Fibroblast of the aortic adventitia (primary cell): ENCODE measurements around the gene FGD1. TPM values are rescaled to one million over a fixed set of nuclear protein-coding genes. Genes with fewer than 3 reads are reported as not detected.
"Not testable (repeated sequence)": the region's sequence is repeated elsewhere in the genome, so short reads cannot be mapped to it uniquely, and the experiment has no call there.

Experiments used
- DNase-seq: peaks from one replicate; pipeline ENCODE4 v3.0.0-alpha.2; 2010; ENCODE audit warnings: low read depth
- H3K4me3 ChIP-seq: 2 replicates; pipeline ENCODE4 v1.5.1; 2011; ENCODE audit warnings: low read depth, mild to moderate bottlenecking, control low read depth, low read length, moderate library complexity
- total RNA-seq: library from RNA; depleted of rRNA; stranded (reverse); fragments of >200 nt; gene quantifications from 2 replicates; pipeline ENCODE4 v1.2.3, GENCODE V29; 2012; ENCODE audit warnings: low replicate concordance
- TF ChIP-seq, protein P1 (sequence below): IDR thresholded peaks from 2 replicates; pipeline ENCODE4 v1.5.1; 2011; ENCODE audit warnings: mild to moderate bottlenecking, low read length, control low read depth, inconsistent platforms; ENCODE audit not compliant: insufficient read depth

Gene FGD1
- total RNA-seq, 1 donor = 11.1 TPM

GRCh38 chrX:54509400-54509799, 13.4 kb upstream of the FGD1 start:
- DNase-seq = peak; percentile 51
- TF ChIP-seq, protein P1, sequence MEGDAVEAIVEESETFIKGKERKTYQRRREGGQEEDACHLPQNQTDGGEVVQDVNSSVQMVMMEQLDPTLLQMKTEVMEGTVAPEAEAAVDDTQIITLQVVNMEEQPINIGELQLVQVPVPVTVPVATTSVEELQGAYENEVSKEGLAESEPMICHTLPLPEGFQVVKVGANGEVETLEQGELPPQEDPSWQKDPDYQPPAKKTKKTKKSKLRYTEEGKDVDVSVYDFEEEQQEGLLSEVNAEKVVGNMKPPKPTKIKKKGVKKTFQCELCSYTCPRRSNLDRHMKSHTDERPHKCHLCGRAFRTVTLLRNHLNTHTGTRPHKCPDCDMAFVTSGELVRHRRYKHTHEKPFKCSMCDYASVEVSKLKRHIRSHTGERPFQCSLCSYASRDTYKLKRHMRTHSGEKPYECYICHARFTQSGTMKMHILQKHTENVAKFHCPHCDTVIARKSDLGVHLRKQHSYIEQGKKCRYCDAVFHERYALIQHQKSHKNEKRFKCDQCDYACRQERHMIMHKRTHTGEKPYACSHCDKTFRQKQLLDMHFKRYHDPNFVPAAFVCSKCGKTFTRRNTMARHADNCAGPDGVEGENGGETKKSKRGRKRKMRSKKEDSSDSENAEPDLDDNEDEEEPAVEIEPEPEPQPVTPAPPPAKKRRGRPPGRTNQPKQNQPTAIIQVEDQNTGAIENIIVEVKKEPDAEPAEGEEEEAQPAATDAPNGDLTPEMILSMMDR = no peak
- no peak overlapping the region for H3K4me3 ChIP-seq

- no peak overlapping the region for H3K4me3 ChIP-seq
- DNase-seq = no peak
- TF ChIP-seq, protein P1 = no peak
These were observed 902 bp upstream of the FGD1 start for GRCh38 chrX:54496936-54497335.

DNA sequence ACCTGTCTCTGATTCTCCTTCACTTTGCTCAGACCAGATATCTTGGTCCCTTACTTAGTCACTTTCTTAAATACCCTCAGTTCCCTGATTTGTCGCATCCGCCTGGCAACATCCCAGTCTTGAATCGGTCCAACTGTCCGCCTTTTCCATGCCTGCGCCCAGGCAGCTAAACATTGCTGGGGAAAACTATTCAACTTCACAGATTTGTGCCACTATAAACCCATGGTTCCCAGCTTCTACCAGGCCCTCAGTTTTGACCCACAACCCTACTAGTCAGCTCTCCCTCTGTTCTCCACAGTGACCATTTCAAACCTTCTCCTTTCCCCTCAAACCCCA, 451 bp upstream of the FGD1 start:
- TF ChIP-seq, protein P1 = no peak
- H3K4me3 ChIP-seq = peak overlapping the region; percentile 71
- no peak for DNase-seq

DNA sequence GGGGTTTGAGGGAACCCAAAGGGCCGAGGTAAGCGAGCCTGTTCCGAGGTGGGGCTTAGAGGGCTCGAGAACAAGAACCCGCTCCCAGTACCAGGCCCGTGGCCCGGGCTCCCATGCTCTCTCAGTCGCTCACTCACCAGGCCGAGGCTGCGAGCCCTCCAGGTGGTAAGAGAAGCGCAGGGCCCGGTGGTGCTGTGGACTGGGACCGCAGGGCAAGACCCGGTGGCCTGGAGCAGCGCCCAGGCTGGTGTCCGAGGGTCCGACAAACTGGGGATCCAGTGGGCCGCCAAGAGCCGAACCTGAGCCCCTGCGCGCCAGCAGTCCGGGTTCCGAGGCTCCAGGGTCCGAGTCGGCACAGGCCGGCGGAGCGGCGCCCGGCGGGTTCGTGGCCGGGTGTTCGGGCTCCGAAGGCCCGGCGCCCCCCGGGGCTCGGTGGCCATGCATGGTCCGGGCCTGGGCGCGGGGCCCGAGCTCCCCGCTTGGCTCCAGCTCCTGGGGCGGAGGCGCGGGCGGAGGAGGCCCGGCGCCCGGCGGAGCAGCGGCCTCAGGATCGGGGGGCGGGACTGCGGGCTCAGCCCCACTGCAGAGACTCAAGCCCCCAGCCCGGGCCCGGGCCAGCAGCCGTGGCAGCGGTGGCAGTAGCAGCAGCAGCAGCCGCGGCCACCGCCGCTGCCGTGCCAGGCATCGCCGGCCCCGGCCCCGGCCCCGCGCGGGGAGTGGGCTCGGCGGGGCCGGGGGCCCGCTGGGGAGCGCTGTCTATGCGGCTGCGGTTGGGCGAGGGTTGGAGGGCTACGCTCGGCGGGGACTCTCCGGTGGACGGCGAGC, 833 bp downstream of the FGD1 start:
- H3K4me3 ChIP-seq = peak overlapping the region; percentile 71
- no peak for DNase-seq
- TF ChIP-seq, protein P1 = no peak

DNA sequence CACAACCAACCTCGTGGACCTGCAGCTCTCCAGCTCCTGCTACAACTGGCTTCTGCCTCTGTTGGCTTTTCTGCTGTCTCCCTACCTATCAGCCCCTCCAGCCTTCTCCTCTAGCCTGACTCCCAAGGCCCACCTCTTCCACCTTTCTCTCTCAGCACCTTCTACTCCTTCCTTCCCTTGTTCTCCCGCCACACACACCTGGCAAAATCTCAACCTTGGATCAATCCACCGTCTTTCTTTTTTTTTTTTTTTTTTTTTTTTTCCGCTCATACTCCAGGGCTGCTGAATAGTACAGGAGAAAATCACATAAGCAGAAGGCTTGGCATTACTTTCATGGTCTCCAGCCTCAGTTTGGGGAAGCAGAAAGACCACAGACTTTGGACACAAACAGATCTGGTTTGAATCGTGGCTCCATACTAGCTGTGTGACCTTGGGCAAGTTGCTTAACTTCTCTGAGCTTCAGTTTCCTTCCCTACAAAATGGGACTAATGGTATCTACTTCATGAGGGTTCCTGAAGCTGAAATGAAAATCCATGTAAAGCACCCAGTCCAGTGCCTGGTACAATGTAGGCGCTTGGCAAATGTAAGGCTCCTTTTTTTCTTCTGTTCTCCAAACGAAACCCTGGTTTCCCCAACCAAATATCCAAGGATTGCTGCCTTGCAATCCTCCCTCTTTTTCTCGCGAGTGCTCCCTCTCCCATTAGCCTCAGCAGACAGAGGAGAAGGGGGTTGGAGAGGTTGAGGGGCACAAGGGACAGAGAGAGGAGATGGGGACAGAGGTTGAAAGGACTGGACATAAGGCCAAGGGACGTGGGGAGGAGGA, 1.7 kb downstream of the FGD1 start:
- peak overlapping the region; percentile 71 for H3K4me3 ChIP-seq
- TF ChIP-seq, protein P1 = no peak
- peak; percentile 39 for DNase-seq

- peak overlapping the region; percentile 18 for H3K4me3 ChIP-seq
- TF ChIP-seq, protein P1 = no peak
- peak; percentile 55 for DNase-seq
These were observed 3.7 kb downstream of the FGD1 start for GRCh38 chrX:54492340-54492739.

GRCh38 chrX:54489819-54490218, 6.2 kb downstream of the FGD1 start:
- not testable (repeated sequence) for DNase-seq, H3K4me3 ChIP-seq
